Ovary (tissue), 3 donors: ENCODE measurements around the gene FIBCD1.

Experiments used
- EP300 ChIP-seq: sonication (generic); formaldehyde crosslinking; IDR thresholded peaks from one replicate; pipeline ENCODE4 v1.6.1; 2017; ENCODE audit warnings: antibody characterized with exemption
- POLR2A ChIP-seq: fragments of 450-650 bp; IDR thresholded peaks from one replicate; pipeline ENCODE4 v1.6.1; 2017; ENCODE audit warnings: antibody characterized with exemption, mild to moderate bottlenecking, moderate library complexity
- TF ChIP-seq, protein P1 (sequence below), 3 donors: fragments of 450-650 bp in 2 of 3; fragments of 200-600 bp in 1 of 3; IDR thresholded peaks; one replicate each; pipeline versions ENCODE4 v1.5.1 to v1.8.0; 2016 to 2022; ENCODE audit warnings: antibody characterized with exemption in 3 of 3, mild to moderate bottlenecking in 1 of 3
- donor health status: DM: no; HTN: no; CAD: no.

DNA sequence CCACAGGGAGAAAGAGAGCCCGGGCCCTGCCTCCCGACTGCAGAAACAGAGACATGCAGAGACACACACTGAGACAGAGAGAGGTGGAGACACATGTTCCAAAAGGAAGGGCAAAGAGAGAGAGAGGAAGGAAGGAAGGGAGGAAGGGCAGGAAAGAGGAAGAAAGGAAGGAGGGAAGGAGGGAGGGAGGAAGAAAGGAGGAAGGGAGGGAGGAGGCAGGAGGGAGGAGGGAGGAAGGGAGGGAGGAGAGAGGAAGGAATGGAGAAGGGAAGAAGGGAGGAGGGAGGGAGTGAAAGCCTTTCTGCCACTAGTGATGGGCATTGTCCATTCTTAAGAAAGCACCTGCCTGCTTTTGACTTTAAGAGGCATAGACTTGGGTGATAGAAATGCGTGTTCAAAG is 31.8 kb upstream of the FIBCD1 start:
- TF ChIP-seq, protein P1, sequence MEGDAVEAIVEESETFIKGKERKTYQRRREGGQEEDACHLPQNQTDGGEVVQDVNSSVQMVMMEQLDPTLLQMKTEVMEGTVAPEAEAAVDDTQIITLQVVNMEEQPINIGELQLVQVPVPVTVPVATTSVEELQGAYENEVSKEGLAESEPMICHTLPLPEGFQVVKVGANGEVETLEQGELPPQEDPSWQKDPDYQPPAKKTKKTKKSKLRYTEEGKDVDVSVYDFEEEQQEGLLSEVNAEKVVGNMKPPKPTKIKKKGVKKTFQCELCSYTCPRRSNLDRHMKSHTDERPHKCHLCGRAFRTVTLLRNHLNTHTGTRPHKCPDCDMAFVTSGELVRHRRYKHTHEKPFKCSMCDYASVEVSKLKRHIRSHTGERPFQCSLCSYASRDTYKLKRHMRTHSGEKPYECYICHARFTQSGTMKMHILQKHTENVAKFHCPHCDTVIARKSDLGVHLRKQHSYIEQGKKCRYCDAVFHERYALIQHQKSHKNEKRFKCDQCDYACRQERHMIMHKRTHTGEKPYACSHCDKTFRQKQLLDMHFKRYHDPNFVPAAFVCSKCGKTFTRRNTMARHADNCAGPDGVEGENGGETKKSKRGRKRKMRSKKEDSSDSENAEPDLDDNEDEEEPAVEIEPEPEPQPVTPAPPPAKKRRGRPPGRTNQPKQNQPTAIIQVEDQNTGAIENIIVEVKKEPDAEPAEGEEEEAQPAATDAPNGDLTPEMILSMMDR (IDR thresholded peaks at IDR 0.05) = no peak
- TF ChIP-seq EP300 = no peak
- TF ChIP-seq POLR2A = no peak
